Liver (tissue), 3 donors: Measurements from ENCODE around the gene ARHGEF19.

Experiments
- CTCF ChIP-seq: fragments of 150-350 bp; IDR thresholded peaks from 2 replicates; pipeline ENCODE4 v1.5.1; 2017; ENCODE audit warnings: improper control_type of control experiment, low read depth, low read length; ENCODE audit not compliant: missing input control
- JUND ChIP-seq, 2 donors: IDR thresholded peaks; 2 replicates each; pipeline ENCODE4 v1.6.1; 2016; ENCODE audit warnings: antibody characterized with exemption in 2 of 2
- NR2F2 ChIP-seq: IDR thresholded peaks from 2 replicates; pipeline ENCODE4 v1.6.1; 2016; ENCODE audit warnings: antibody characterized with exemption
- SP1 ChIP-seq: IDR thresholded peaks from 2 replicates; pipeline ENCODE4 v1.6.1; 2018; ENCODE audit warnings: antibody characterized with exemption, mild to moderate bottlenecking
- TAF1 ChIP-seq: conservative IDR thresholded peaks from 2 replicates; pipeline ENCODE4 v1.6.1; 2016; ENCODE audit warnings: antibody characterized with exemption, mild to moderate bottlenecking
- YY1 ChIP-seq: IDR thresholded peaks from 2 replicates; pipeline ENCODE4 v1.6.1; 2016; ENCODE audit warnings: antibody characterized with exemption, mild to moderate bottlenecking
- TF ChIP-seq, protein P1 (sequence below): IDR thresholded peaks from 2 replicates; pipeline ENCODE4 v1.6.1; 2016; ENCODE audit warnings: antibody characterized with exemption
- donor health status: healthy.
- donor health status: healthy.

DNA sequence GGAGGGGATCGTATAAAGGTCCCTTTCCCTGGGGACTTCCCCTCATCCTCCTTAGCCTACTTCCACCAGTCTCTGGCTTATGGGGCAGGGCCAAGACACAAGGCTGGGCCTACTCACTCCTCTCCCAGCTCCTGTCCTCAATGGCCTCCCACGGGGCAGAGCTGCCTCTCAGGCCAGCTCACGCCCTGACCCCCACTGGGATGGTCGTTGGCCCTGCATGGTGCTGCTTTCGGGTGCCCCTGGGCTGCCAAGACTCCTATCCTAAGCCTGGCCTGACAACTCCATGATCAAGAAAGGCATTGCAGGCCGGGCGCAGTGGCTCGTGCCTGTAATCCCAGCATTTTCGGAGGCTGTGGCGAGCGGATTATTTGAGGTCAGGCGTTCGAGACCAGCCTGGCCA, 18.3 kb upstream of the ARHGEF19 start:
- TF ChIP-seq CTCF, result no peak
- TF ChIP-seq JUND (IDR thresholded peaks at IDR 0.05), result no peak
- TF ChIP-seq NR2F2, result no peak
- no peak for TF ChIP-seq SP1
- TF ChIP-seq YY1, result no peak
- no peak for TF ChIP-seq TAF1
- TF ChIP-seq, protein P1, sequence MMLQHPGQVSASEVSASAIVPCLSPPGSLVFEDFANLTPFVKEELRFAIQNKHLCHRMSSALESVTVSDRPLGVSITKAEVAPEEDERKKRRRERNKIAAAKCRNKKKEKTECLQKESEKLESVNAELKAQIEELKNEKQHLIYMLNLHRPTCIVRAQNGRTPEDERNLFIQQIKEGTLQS, result no peak
